ENCODE results near the gene CST4. TPM values are rescaled to one million over a fixed set of nuclear protein-coding genes. Genes with fewer than 3 reads are reported as not detected.
"Not testable (repeated sequence)": the region's sequence is repeated elsewhere in the genome, so short reads cannot be mapped to it uniquely, and the experiment has no call there.

Gene CST4
- total RNA-seq, 1 experiment from 2014 or later, result not detected

- no peak overlapping the region for H3K4me3 Mint-ChIP-seq (ENCODE audit: low read depth, unreplicated experiment)
- H3K36me3 Mint-ChIP-seq (ENCODE audit: insufficient read depth, unreplicated experiment), result no peaks in the 10 kb centered on the region
- intact Hi-C loops (cut with micrococcal nuclease; ENCODE audit: unreplicated experiment), result no loop called here
- no peaks in the 10 kb centered on the region for H3K9me3 Mint-ChIP-seq (ENCODE audit: low read depth, unreplicated experiment)
- DNase-seq, result no peak
- H3K27ac Mint-ChIP-seq (ENCODE audit: unreplicated experiment), result no peak overlapping the region
- BruUV-seq (replicated peaks), result no TSS peak
- peaks cover 12% of the 10 kb centered on the region for H3K27me3 Mint-ChIP-seq (ENCODE audit: unreplicated experiment)
- no peaks in the 10 kb centered on the region for H3K4me1 Mint-ChIP-seq (ENCODE audit: low read depth, unreplicated experiment)
- no peak for TF ChIP-seq CTCF (IDR thresholded peaks at IDR 0.05; ENCODE audit: unreplicated experiment)
- CTCF ChIA-PET, result no interaction called here
These were observed 33.1 kb upstream of the CST4 start for GRCh38 chr20:23721962-23722361.

- H3K4me1 Mint-ChIP-seq (ENCODE audit: low read depth, unreplicated experiment); CTCF ChIA-PET; BruUV-seq (replicated peaks); intact Hi-C loops (cut with micrococcal nuclease; ENCODE audit: unreplicated experiment); H3K9me3 Mint-ChIP-seq (ENCODE audit: low read depth, unreplicated experiment); H3K4me3 Mint-ChIP-seq (ENCODE audit: low read depth, unreplicated experiment); H3K36me3 Mint-ChIP-seq (ENCODE audit: insufficient read depth, unreplicated experiment); H3K27ac Mint-ChIP-seq (ENCODE audit: unreplicated experiment); DNase-seq: not testable (repeated sequence)
- H3K27me3 Mint-ChIP-seq (ENCODE audit: unreplicated experiment), result peaks cover 12% of the 10 kb centered on the region
These were observed 30.5 kb upstream of the CST4 start for GRCh38 chr20:23719351-23719750.

DNA sequence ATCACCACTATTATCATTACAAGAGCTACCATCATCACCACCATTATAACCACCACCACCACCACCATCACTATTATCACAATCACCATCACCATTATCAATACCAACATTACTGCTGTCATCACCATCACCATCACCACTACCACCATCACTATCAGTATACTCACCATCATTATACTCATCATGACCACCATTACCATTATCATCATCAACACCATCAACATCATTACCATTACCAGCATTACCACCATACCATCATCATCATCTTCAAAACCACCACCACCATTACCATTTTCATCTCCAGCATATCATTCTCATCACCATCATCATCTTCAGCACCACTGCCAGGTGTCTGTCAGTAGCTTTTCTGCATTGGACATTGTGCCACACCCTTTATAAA, 22.9 kb upstream of the CST4 start:
- CTCF ChIA-PET; H3K27ac Mint-ChIP-seq (ENCODE audit: unreplicated experiment); H3K9me3 Mint-ChIP-seq (ENCODE audit: low read depth, unreplicated experiment); intact Hi-C loops (cut with micrococcal nuclease; ENCODE audit: unreplicated experiment); BruUV-seq (replicated peaks); H3K27me3 Mint-ChIP-seq (ENCODE audit: unreplicated experiment); H3K4me1 Mint-ChIP-seq (ENCODE audit: low read depth, unreplicated experiment); H3K4me3 Mint-ChIP-seq (ENCODE audit: low read depth, unreplicated experiment); H3K36me3 Mint-ChIP-seq (ENCODE audit: insufficient read depth, unreplicated experiment); DNase-seq: not testable (repeated sequence)

DNA sequence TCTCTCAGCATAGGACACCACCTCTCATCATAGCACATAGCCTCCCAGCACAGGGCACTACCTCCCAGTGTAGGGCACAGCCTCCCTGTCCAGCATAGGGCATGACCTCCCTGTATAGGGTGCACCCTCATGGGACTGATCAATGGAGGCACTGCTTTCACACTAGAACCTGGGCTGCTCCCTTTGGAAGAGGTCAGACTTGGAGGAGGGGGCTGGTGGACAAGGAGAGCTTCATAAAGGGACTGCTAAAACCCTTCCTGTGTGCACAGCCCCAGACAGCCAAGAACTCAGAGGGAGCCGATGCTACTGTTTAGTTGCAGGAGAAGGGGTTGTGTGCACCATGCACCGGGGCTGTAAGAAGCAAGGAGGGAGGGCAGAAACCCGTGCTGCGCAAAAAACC, 21.9 kb upstream of the CST4 start:
- Mint-ChIP-seq H3K4me1 (ENCODE audit: low read depth, unreplicated experiment) (no peaks in the 10 kb centered on the region), H3K27ac (ENCODE audit: unreplicated experiment) (no peak overlapping the region), H3K36me3 (ENCODE audit: insufficient read depth, unreplicated experiment) (no peaks in the 10 kb centered on the region), H3K4me3 (ENCODE audit: low read depth, unreplicated experiment) (no peak overlapping the region), H3K27me3 (ENCODE audit: unreplicated experiment) (no peaks in the 10 kb centered on the region), H3K9me3 (ENCODE audit: low read depth, unreplicated experiment) (no peaks in the 10 kb centered on the region)
- no peak for DNase-seq
- no peak for TF ChIP-seq CTCF (IDR thresholded peaks at IDR 0.05; ENCODE audit: unreplicated experiment)
- BruUV-seq (replicated peaks), result no TSS peak
- CTCF ChIA-PET, result no interaction called here
- intact Hi-C loops (cut with micrococcal nuclease; ENCODE audit: unreplicated experiment), result no loop called here

DNA sequence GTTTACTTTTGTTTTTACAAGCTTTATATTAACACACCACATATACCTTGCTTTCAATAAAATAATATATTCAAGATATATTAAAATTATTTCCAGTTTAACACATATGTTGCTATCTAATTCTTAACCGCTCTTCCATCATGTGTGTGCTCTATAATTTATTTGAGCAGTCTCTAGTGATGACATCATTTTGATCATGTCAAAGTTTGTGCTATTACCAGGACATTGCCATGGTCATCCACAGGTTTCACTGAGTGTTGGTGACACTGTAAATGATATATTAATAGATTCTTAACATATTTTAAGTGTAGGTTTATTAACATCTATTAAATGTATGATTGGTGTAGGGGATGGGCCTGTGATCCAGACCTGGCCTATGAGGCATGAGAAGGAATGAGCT, 17.1 kb upstream of the CST4 start:
- CTCF ChIA-PET, result no interaction called here

More for the DNA sequence above, 17.1 kb upstream of the CST4 start:
- Mint-ChIP-seq H3K27me3 (ENCODE audit: unreplicated experiment) (peaks cover 12% of the 10 kb centered on the region), H3K36me3 (ENCODE audit: insufficient read depth, unreplicated experiment) (no peaks in the 10 kb centered on the region), H3K27ac (ENCODE audit: unreplicated experiment) (no peak overlapping the region), H3K4me3 (ENCODE audit: low read depth, unreplicated experiment) (no peak overlapping the region), H3K9me3 (ENCODE audit: low read depth, unreplicated experiment) (no peaks in the 10 kb centered on the region), H3K4me1 (ENCODE audit: low read depth, unreplicated experiment) (no peaks in the 10 kb centered on the region)
- no peak for TF ChIP-seq CTCF (IDR thresholded peaks at IDR 0.05; ENCODE audit: unreplicated experiment)
- intact Hi-C loops (cut with micrococcal nuclease; ENCODE audit: unreplicated experiment), result no loop called here
- DNase-seq, result no peak
- BruUV-seq (replicated peaks), result no TSS peak

Measured in Calu3 (cell line).